Measurements from ENCODE around the gene CRYL1. TPM values are rescaled to one million over a fixed set of nuclear protein-coding genes. Genes with fewer than 3 reads are reported as not detected.

The CRYL1 gene
- total and polyA plus RNA-seq, 7 donors: 33.0 to 183 (median 53.5) TPM

DNA sequence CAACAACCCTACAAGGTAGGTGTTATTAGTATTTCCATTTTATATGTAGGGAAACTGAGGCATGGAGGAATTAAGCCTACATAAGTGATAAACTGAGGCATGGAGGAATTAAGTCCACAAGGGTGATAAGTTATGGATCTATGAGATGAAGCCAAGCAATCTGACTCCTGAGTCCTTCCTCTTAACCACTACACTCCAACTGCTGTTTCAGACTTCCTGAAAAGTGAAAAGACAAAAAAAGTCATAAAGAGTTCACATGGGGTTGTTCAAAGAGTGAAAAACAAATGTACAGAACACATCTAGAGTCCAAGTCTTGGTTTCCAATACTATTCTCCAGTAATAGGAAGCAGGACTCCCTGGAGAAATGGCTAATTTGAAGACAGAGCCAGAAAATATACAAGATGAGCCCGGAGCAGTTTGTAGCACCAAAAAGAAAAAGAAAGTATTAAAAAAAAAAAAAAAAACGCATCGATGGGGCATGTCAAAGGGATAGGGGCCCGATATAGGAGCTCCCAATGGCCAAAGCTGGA lies 12.1 kb downstream of the CRYL1 start:
- peaks cover 0 to 31% (median 10%) of the 10 kb centered on the region in 4 donors for H3K36me3 ChIP-seq
- H3K27ac ChIP-seq: no peak overlapping the region
- H3K4me1 ChIP-seq: no peaks in the 10 kb centered on the region
- no peak overlapping the region for H3K4me3 ChIP-seq
- 76 to 93% methylated on average over 4 of the region's 4 CpGs for WGBS, 2 donors
- no peak for DNase-seq
- intact Hi-C loops (cut with DNase I): no loop called here
- H3K27me3 ChIP-seq: no peaks in the 10 kb centered on the region
- H3K9me3 ChIP-seq: no peaks in the 10 kb centered on the region
- no peak for TF ChIP-seq EP300 (IDR thresholded peaks at IDR 0.05)
- TF ChIP-seq, protein P1, sequence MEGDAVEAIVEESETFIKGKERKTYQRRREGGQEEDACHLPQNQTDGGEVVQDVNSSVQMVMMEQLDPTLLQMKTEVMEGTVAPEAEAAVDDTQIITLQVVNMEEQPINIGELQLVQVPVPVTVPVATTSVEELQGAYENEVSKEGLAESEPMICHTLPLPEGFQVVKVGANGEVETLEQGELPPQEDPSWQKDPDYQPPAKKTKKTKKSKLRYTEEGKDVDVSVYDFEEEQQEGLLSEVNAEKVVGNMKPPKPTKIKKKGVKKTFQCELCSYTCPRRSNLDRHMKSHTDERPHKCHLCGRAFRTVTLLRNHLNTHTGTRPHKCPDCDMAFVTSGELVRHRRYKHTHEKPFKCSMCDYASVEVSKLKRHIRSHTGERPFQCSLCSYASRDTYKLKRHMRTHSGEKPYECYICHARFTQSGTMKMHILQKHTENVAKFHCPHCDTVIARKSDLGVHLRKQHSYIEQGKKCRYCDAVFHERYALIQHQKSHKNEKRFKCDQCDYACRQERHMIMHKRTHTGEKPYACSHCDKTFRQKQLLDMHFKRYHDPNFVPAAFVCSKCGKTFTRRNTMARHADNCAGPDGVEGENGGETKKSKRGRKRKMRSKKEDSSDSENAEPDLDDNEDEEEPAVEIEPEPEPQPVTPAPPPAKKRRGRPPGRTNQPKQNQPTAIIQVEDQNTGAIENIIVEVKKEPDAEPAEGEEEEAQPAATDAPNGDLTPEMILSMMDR (IDR thresholded peaks at IDR 0.05): no peak
- TF ChIP-seq POLR2A (IDR thresholded peaks at IDR 0.05): no peak
- TF ChIP-seq POLR2AphosphoS5 (IDR thresholded peaks at IDR 0.05): no peak

DNA sequence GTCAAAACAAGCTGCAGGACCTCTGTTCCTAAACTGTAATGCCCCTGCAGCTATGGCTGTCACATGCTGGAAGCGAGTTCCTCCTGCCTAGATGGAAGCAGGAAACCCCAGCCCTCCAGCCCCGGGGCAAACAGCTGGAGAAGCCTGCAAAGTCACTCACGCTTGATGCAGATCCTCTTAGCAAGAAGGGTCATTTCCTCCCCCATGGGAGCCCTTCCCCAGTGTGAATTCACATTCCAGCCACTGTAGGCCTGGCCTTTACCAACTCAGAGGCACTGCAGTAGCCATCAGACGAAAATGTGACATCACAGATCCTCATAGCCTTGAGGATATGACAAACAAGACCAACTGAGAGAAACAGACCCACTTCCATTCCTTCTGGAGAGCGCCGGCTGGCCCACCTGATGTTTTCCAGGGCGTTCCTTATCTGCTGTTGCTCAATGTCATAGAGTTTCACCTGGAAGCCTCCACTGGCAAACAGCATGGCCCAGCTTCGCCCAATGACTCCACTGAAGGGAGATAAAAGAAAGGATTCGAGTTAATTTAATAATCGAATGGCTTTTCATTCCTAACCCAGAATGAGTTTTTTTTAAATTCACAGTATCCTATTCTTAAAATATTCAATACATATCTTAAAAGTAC lies 13.5 kb downstream of the CRYL1 start:
- H3K9me3 ChIP-seq: no peaks in the 10 kb centered on the region
- DNase-seq: no peak
- TF ChIP-seq, protein P1 (IDR thresholded peaks at IDR 0.05): no peak
- TF ChIP-seq EP300 (IDR thresholded peaks at IDR 0.05): no peak
- TF ChIP-seq POLR2A (IDR thresholded peaks at IDR 0.05): no peak
- no peak for TF ChIP-seq POLR2AphosphoS5 (IDR thresholded peaks at IDR 0.05)
- H3K27ac ChIP-seq: no peak overlapping the region
- H3K4me3 ChIP-seq: no peak overlapping the region
- WGBS, 2 donors: 81 to 94% methylated on average over 10 of the region's 10 CpGs
- H3K27me3 ChIP-seq: no peaks in the 10 kb centered on the region
- H3K36me3 ChIP-seq: peaks cover 0 to 31% (median 10%) of the 10 kb centered on the region in 4 donors
- intact Hi-C loops (cut with DNase I): no loop called here
- H3K4me1 ChIP-seq: no peaks in the 10 kb centered on the region

DNA sequence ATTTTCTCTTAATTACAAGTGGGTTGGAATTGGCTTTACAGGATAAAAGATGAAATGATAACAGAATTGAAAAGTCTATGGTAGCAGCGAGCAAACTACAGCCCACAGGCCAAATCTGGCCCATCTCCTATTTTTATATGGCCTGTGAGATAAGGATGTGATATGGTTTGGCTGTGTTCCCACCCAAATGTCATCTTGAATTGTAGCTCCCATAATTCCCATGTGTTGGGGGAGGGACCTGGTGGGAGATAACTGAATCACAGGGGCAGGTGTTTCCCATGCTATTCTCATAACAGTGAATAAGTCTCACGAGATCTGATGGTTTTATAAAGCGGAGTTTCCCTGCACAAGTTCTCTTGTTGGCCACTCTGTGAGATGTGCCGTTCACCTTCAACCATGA lies 19.0 kb downstream of the CRYL1 start:
- TF ChIP-seq POLR2AphosphoS5 (IDR thresholded peaks at IDR 0.05) (no peak), POLR2A (IDR thresholded peaks at IDR 0.05) (no peak), EP300 (IDR thresholded peaks at IDR 0.05) (no peak)
- TF ChIP-seq, protein P1 (IDR thresholded peaks at IDR 0.05): no peak
- intact Hi-C loops (cut with DNase I): no loop called here

DNA sequence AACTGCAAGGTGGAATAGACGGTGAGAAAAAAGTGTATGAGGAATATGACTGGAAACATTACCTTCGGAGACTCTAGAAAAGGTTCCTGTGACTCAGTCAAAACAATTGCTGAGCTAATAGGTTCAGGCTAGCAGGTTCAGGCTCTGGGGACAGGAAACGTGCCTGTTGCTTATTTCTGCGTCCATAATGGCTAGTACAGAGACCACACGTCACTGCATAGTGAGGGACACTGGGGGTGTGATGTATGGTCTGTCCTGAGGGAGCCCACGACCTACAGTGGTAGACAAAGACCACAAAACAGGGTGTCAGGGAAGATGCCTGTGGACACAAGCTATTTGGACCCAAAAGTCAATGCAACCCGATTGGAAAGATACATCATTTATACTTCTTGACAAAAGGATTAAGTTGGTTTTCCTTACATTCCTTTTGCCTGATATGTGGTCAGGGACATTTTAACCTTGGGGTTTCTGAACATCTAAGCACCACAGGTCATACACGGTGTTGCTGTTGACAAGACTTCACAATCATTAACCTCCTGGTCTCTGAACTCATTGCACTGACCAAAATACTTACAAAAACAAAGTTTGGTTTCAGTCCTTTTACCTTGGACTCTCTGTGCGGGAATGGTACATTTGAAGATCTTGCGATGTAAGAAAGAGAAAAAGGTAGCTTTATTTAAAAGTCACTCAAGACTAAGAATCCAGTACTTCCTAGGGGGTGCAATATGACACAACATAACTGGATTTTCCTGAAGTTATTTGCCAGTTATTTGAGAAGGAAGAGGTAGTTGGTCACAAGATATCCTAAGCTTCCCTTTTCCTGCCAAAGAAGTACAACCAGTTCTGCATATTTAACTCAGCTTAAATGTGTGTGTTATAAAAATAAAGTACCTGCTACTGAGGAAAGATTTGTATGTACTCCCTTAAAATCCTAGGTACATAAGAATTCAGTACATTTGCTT lies 20.0 kb downstream of the CRYL1 start:
- Histone ChIP-seq H3K27ac (no peak overlapping the region), H3K4me1 (no peaks in the 10 kb centered on the region), H3K4me3 (no peak overlapping the region), H3K36me3 (peaks cover 0 to 22% (median under 1%) of the 10 kb centered on the region in 4 donors), H3K9me3 (no peaks in the 10 kb centered on the region), H3K27me3 (no peaks in the 10 kb centered on the region)
- intact Hi-C loops (cut with DNase I): no loop called here
- 88 to 91% methylated on average over 10 of the region's 10 CpGs for WGBS, 2 donors
- TF ChIP-seq EP300 (IDR thresholded peaks at IDR 0.05): no peak
- TF ChIP-seq POLR2A (IDR thresholded peaks at IDR 0.05): no peak
- TF ChIP-seq, protein P1 (IDR thresholded peaks at IDR 0.05): no peak
- no peak for TF ChIP-seq POLR2AphosphoS5 (IDR thresholded peaks at IDR 0.05)
- no peak for DNase-seq

More for the DNA sequence above, 19.0 kb downstream of the CRYL1 start:
- Histone ChIP-seq H3K9me3 (no peaks in the 10 kb centered on the region), H3K36me3 (peaks cover 0 to 32% (median 4%) of the 10 kb centered on the region in 4 donors), H3K4me3 (no peak overlapping the region), H3K27me3 (no peaks in the 10 kb centered on the region), H3K4me1 (no peaks in the 10 kb centered on the region), H3K27ac (no peak overlapping the region)
- no peak for DNase-seq
- WGBS, 2 donors: 63 to 78% methylated on average over 4 of the region's 4 CpGs

All from sigmoid colon (tissue), 7 donors.